ENCODE measurements around the gene PSD4.

DNA sequence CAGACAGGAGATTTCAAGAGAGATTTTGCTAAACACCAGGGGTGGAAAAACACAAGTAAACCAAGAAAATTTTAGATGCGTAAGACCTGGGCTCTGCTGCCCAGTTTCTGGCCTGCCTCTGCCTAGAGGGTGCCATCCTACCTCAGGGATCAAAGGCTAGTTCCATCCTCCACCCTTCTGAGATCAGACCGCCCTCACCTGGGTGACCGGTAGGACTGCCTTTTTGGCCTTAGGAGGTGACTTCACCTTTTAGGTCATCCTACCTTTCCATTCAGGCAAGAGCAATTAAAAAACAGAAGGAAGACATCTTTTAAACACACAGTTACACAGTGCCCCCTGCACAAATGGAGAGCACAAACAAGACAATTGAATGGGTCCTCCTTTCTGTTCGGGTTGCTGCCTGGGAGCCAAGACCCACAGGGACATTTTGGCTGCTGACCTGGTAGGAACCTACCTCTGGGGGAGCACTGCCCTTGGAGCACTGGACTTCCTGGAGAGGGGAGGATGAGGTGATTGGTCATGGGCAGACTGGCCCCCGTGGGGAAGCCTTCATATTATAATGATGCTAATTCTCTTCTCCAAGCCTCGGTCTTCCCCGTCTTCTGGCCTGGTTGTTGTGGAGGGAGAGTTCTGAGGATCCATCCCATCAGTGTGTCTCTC is 3.1 kb downstream of the PSD4 start:
- no peak for TF ChIP-seq EZH2phosphoT487 (IDR thresholded peaks at IDR 0.05; ENCODE audit: borderline replicate concordance)
- TF ChIP-seq, protein P1, sequence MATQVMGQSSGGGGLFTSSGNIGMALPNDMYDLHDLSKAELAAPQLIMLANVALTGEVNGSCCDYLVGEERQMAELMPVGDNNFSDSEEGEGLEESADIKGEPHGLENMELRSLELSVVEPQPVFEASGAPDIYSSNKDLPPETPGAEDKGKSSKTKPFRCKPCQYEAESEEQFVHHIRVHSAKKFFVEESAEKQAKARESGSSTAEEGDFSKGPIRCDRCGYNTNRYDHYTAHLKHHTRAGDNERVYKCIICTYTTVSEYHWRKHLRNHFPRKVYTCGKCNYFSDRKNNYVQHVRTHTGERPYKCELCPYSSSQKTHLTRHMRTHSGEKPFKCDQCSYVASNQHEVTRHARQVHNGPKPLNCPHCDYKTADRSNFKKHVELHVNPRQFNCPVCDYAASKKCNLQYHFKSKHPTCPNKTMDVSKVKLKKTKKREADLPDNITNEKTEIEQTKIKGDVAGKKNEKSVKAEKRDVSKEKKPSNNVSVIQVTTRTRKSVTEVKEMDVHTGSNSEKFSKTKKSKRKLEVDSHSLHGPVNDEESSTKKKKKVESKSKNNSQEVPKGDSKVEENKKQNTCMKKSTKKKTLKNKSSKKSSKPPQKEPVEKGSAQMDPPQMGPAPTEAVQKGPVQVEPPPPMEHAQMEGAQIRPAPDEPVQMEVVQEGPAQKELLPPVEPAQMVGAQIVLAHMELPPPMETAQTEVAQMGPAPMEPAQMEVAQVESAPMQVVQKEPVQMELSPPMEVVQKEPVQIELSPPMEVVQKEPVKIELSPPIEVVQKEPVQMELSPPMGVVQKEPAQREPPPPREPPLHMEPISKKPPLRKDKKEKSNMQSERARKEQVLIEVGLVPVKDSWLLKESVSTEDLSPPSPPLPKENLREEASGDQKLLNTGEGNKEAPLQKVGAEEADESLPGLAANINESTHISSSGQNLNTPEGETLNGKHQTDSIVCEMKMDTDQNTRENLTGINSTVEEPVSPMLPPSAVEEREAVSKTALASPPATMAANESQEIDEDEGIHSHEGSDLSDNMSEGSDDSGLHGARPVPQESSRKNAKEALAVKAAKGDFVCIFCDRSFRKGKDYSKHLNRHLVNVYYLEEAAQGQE (IDR thresholded peaks at IDR 0.05; ENCODE audit: low read depth): no peak
- TF ChIP-seq POLR2A (IDR thresholded peaks at IDR 0.05; ENCODE audit: borderline replicate concordance, extremely low read depth, insufficient read depth, insufficient read length): no peak
- no peak for TF ChIP-seq SIN3A (IDR thresholded peaks at IDR 0.05; ENCODE audit: low read depth)
- no peak for TF ChIP-seq RAD21 (IDR thresholded peaks at IDR 0.05; ENCODE audit: low read depth)
- TF ChIP-seq, protein P2, sequence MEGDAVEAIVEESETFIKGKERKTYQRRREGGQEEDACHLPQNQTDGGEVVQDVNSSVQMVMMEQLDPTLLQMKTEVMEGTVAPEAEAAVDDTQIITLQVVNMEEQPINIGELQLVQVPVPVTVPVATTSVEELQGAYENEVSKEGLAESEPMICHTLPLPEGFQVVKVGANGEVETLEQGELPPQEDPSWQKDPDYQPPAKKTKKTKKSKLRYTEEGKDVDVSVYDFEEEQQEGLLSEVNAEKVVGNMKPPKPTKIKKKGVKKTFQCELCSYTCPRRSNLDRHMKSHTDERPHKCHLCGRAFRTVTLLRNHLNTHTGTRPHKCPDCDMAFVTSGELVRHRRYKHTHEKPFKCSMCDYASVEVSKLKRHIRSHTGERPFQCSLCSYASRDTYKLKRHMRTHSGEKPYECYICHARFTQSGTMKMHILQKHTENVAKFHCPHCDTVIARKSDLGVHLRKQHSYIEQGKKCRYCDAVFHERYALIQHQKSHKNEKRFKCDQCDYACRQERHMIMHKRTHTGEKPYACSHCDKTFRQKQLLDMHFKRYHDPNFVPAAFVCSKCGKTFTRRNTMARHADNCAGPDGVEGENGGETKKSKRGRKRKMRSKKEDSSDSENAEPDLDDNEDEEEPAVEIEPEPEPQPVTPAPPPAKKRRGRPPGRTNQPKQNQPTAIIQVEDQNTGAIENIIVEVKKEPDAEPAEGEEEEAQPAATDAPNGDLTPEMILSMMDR (IDR thresholded peaks at IDR 0.05 in 2 of 3, conservative IDR thresholded peaks at IDR 0.05 in 1 of 3; ENCODE audit: borderline replicate concordance in 1 of 3, insufficient read depth in 1 of 3, low read depth in 2 of 3, low read length in 2 of 3): no peak
- TF ChIP-seq POLR2AphosphoS5 (IDR thresholded peaks at IDR 0.05; ENCODE audit: low read depth, low read length): no peak
- TF ChIP-seq YY1 (IDR thresholded peaks at IDR 0.05; ENCODE audit: extremely low read depth, insufficient replicate concordance, low read depth, low read length): no peak
- TF ChIP-seq ZNF274 (IDR thresholded peaks at IDR 0.05; ENCODE audit: low read depth, low read length): no peak
- no peak for TF ChIP-seq SRF (IDR thresholded peaks at IDR 0.05; ENCODE audit: low read depth)
- TF ChIP-seq, protein P3, sequence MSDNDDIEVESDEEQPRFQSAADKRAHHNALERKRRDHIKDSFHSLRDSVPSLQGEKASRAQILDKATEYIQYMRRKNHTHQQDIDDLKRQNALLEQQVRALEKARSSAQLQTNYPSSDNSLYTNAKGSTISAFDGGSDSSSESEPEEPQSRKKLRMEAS (IDR thresholded peaks at IDR 0.05): no peak
- no peak for TF ChIP-seq FOSL1 (IDR thresholded peaks at IDR 0.05; ENCODE audit: low read depth)

All from HCT116 (cell line).